Activated B cell treated with CpG ODN at 0.5 μM for 24 hours (primary cell): ENCODE data around the gene KCNQ1OT1. TPM values are rescaled to one million over a fixed set of nuclear protein-coding genes. Genes with fewer than 3 reads are reported as not detected.

ENCODE experiments used
- ATAC-seq: fragments of 200-7000 bp; cut with Tn5 transposase; one replicate; pipeline ENCODE4 v1.10.0; 2021; ENCODE audit warnings: low read depth, mild to moderate bottlenecking, moderate library complexity
- CTCF ChIA-PET: fragments of 350-600 bp; sonication (Branson Sonifier 250); formaldehyde crosslinking; loops from one replicate; lab custom pipeline; 2021; ENCODE audit warnings: antibody characterized with exemption; lab: Charles Lee
- POLR2A ChIA-PET: fragments of 350-600 bp; sonication (Branson Sonifier 250); formaldehyde crosslinking; loops from one replicate; lab custom pipeline; 2021; ENCODE audit warnings: antibody characterized with exemption; lab: Charles Lee
- DNase-seq: peaks from one replicate; pipeline ENCODE4 v3.0.0; 2022
- H3K27ac Mint-ChIP-seq: one replicate; pipeline ENCODE4 v1.8.0; 2020; ENCODE audit warnings: mixed read lengths
- H3K27me3 Mint-ChIP-seq: one replicate; pipeline ENCODE4 v1.8.0; 2021; ENCODE audit warnings: mixed read lengths
- H3K36me3 Mint-ChIP-seq: one replicate; pipeline ENCODE4 v1.8.0; 2021; ENCODE audit warnings: low read depth, mixed read lengths
- H3K4me1 Mint-ChIP-seq: one replicate; pipeline ENCODE4 v1.8.0; 2021; ENCODE audit warnings: mixed read lengths
- H3K4me3 Mint-ChIP-seq: one replicate; pipeline ENCODE4 v1.8.0; 2020; ENCODE audit warnings: mild to moderate bottlenecking, mixed read lengths
- H3K9me3 Mint-ChIP-seq: one replicate; pipeline ENCODE4 v1.8.0; 2020; ENCODE audit warnings: mixed read lengths
- intact Hi-C: fragments of 100-400 bp; cut with micrococcal nuclease; formaldehyde crosslinking; loops from one replicate; pipeline ENCODE4 v1.15.1; 2024
- total RNA-seq: library from RNA; stranded (reverse); gene quantifications from 2 replicates; pipeline ENCODE4 v1.2.3, GENCODE V29; 2022
- TF ChIP-seq, protein P1 (sequence below): fragments of 200-600 bp; IDR thresholded peaks from one replicate; pipeline ENCODE4 v1.8.0; 2022; ENCODE audit warnings: antibody characterized with exemption, mild to moderate bottlenecking

The KCNQ1OT1 gene
- total RNA-seq, 1 donor from 2014 or later = 1.2 TPM

DNA sequence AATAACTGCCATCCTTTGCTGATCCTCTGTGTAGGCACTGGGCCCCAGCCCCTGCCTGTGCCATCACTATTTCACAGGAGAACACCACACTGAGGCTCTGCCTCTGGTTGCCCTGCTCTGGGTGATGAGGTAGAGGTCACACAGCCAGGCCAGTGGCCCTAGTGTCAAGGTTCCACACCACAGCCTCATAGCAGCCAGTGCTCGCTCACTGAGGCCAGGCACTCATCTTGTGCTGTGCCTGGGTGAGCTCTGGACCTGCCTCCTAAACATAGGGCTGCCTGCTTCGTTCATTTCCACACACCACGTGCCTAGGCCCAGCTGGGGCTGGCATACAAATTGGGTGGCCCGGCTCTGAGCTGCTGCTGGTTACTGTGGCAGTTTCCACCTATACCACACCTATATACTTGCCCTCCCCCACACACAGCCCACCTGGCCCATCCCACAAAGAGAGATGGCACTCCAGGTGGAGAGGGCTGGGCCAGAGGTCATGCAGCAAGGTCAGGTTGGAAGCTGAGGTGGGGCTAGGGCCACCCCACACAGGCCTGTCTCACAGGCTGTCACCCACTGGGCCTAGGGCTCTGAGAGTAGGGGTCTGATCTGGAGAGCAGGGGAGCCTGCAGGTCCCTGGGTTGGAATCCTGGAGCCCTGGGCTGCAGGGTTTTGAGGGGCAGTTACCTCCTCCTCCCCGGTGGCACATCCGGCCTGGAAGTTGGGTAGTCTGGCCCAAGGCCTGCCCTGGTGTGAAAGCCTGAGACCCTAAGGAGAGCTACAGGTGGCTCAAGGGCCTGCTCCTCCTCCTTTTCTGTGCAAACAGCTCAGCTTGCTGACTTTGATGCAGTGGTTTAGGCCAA, 11.2 kb downstream of the KCNQ1OT1 start:
- Mint-ChIP-seq H3K4me3 (no peak overlapping the region), H3K27me3 (no peaks in the 10 kb centered on the region), H3K4me1 (peaks cover 14% of the 10 kb centered on the region), H3K27ac (no peak overlapping the region), H3K36me3 (peaks cover 8% of the 10 kb centered on the region), H3K9me3 (no peaks in the 10 kb centered on the region)
- CTCF ChIA-PET = no interaction called here
- TF ChIP-seq, protein P1, sequence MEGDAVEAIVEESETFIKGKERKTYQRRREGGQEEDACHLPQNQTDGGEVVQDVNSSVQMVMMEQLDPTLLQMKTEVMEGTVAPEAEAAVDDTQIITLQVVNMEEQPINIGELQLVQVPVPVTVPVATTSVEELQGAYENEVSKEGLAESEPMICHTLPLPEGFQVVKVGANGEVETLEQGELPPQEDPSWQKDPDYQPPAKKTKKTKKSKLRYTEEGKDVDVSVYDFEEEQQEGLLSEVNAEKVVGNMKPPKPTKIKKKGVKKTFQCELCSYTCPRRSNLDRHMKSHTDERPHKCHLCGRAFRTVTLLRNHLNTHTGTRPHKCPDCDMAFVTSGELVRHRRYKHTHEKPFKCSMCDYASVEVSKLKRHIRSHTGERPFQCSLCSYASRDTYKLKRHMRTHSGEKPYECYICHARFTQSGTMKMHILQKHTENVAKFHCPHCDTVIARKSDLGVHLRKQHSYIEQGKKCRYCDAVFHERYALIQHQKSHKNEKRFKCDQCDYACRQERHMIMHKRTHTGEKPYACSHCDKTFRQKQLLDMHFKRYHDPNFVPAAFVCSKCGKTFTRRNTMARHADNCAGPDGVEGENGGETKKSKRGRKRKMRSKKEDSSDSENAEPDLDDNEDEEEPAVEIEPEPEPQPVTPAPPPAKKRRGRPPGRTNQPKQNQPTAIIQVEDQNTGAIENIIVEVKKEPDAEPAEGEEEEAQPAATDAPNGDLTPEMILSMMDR = no peak
- DNase-seq (no peak), ATAC-seq (no peak)
- POLR2A ChIA-PET = no interaction called here
- intact Hi-C loops = no loop called here

DNA sequence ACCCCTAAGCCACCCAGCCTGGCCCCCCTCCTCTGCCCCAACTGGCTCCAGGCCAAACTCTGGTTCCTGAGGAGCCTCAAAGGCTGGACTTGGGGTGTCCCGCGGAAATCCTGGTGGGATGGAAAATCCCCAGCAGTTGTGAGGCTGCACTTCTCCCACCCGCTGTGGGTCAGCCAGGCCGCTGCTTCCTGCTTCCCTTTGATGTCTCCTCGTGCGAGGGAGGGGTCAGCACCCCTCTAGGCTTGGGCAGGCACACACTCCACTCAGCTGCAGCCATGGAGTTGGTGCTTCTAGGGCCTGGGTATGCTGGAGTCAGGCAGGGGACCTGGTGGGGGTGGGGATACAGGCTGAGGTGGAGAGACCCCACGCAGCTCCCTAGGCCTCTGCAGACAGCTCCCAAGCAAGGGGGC, 12.0 kb downstream of the KCNQ1OT1 start:
- ATAC-seq (no peak), DNase-seq (no peak)
- Mint-ChIP-seq H3K27me3 (no peaks in the 10 kb centered on the region), H3K9me3 (no peaks in the 10 kb centered on the region), H3K4me3 (no peak overlapping the region), H3K4me1 (peaks cover 11% of the 10 kb centered on the region), H3K27ac (no peak overlapping the region), H3K36me3 (peaks cover 7% of the 10 kb centered on the region)
- intact Hi-C loops = no loop called here
- TF ChIP-seq, protein P1 = no peak
- ChIA-PET POLR2A (no interaction called here), CTCF (no interaction called here)

- Mint-ChIP-seq H3K9me3 (no peaks in the 10 kb centered on the region), H3K27ac (no peak overlapping the region), H3K4me1 (peaks cover 9% of the 10 kb centered on the region), H3K4me3 (no peak overlapping the region), H3K27me3 (no peaks in the 10 kb centered on the region), H3K36me3 (peaks cover 6% of the 10 kb centered on the region)
- ATAC-seq (no peak), DNase-seq (no peak)
- POLR2A ChIA-PET = no interaction called here
- TF ChIP-seq, protein P1 = no peak
- CTCF ChIA-PET = no interaction called here
- intact Hi-C loops = no loop called here
Observed at GRCh38 chr11:2687223-2687530, 12.6 kb downstream of the KCNQ1OT1 start.

DNA sequence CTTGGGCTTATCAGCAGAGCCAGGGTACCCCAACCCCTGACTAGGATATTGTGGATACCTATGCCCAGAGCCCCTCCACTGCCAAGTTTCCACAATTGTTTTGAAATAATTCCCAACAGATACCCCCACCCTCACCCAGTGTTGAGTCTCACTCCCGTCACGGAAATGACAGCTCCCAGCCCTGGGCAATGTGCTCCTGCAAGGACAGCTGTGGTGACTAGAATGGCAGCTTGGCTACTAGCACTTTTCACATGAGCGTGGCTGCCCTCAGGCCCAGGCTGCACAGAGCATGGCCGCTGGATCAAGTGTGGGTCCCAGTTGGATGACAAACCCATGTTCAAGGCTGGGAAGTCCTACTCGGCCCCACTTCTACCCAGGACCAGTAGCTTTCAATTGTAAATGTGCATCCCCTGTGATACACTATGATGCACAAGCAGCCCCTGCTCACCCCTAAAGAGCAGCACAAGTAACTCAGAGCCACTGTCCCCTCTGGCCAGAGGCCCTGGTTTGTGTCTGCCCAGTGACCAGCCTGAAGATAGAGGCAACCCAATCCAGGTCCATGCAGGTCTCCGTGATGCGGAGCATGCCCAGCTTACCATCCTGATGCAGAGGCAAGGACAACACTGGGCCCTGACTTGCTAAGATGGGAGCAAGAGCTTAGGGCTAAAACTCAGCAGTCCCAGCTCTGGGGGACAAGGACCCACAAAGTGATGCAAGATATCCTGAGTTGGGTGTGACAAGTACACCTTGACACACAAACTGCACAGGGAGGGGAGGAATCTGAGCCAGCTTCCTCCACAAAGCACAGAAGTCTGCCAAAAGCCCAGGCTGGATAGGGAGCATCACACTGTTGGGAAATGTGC, 13.2 kb downstream of the KCNQ1OT1 start:
- Mint-ChIP-seq H3K36me3 (peaks cover 6% of the 10 kb centered on the region), H3K9me3 (no peaks in the 10 kb centered on the region), H3K27me3 (no peaks in the 10 kb centered on the region), H3K4me1 (peaks cover 15% of the 10 kb centered on the region), H3K27ac (no peak overlapping the region), H3K4me3 (no peak overlapping the region)
- DNase-seq = no peak
- TF ChIP-seq, protein P1 = no peak
- ATAC-seq = no peak
- POLR2A ChIA-PET = interaction anchor here (0.5 kb wide), 1 partner anchor 17 kb away, joined by 3 read pairs; no protein-coding TSS in a partner anchor
- intact Hi-C loops = no loop called here
- CTCF ChIA-PET = no interaction called here
